ENCODE measurements around the gene PIGX.

The PIGX gene

DNA sequence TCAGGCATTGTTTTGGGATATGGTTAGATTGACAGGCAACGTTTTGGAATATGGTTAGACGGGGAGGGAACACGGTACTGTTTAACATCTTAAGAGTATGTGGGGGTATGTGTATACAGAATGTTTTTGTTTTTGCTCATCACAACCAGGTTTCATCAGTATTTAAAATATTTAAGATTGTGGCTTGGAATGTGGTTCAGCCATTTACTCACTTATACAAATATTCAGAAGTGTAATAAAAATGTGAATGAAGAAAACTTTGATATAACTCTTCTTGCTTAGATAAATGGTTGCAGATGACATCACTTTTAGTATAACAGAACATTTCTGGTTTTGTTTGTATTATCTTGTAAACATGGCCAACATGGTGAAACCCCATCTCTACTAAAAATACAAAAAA, 23.6 kb downstream of the PIGX start:
- peaks cover 9% of the 10 kb centered on the region for H3K79me2 ChIP-seq (ENCODE audit: control insufficient read depth, insufficient read depth, low read length, poor library complexity)
- peaks cover 10% of the 10 kb centered on the region for H3K79me1 ChIP-seq (ENCODE audit: low read length)
- no peak overlapping the region for H4K8ac ChIP-seq (ENCODE audit: low read depth, low read length)
- no peak overlapping the region for H4K91ac ChIP-seq (ENCODE audit: low read depth, low read length)
- no peaks in the 10 kb centered on the region for H3K4me1 ChIP-seq (ENCODE audit: control insufficient read depth in 1 of 2, insufficient read depth in 2 of 2, low read length in 2 of 2)
- H2BK12ac ChIP-seq (ENCODE audit: low read length) = no peak overlapping the region
- H3K9me3 ChIP-seq (ENCODE audit: insufficient read depth, low read depth, low read length) = no peaks in the 10 kb centered on the region
- no peak overlapping the region for H3K4me3 ChIP-seq (ENCODE audit: low read depth, low read length)
- H3K18ac ChIP-seq (ENCODE audit: low read length) = no peak overlapping the region
- no peak overlapping the region for H3K23ac ChIP-seq (ENCODE audit: low read length)
- no peak overlapping the region for H2AFZ ChIP-seq (ENCODE audit: insufficient read depth, low read length, poor library complexity)
- no peak overlapping the region for H2AK5ac ChIP-seq (ENCODE audit: low read length)
- H4K12ac ChIP-seq (ENCODE audit: low read depth, low read length) = no peak overlapping the region
- DNase-seq = peak; percentile 66 to 91
- no peak overlapping the region for H2BK120ac ChIP-seq (ENCODE audit: insufficient read depth, low read length, poor library complexity)
- H3K27me3 ChIP-seq (ENCODE audit: insufficient read depth, low read length) = no peaks in the 10 kb centered on the region
- H3K14ac ChIP-seq (ENCODE audit: low read length) = no peak overlapping the region
- H3K4ac ChIP-seq (ENCODE audit: low read depth, low read length) = no peak overlapping the region
- WGBS (ENCODE audit: extremely low coverage, insufficient coverage, insufficient read length) = no CpG with 5 or more reads among the region's 3 CpGs
- H3K9ac ChIP-seq (ENCODE audit: low read length) = no peak overlapping the region
- H2BK5ac ChIP-seq (ENCODE audit: low read depth, low read length, poor library complexity) = no peak overlapping the region
- peaks cover 0 to 2% of the 10 kb centered on the region in 2 experiments for H3K36me3 ChIP-seq (ENCODE audit: control insufficient read depth in 1 of 2, insufficient read depth in 2 of 2, low read length in 2 of 2)
- no peak overlapping the region for H3K4me2 ChIP-seq (ENCODE audit: low read length)
- no peak overlapping the region for H3K27ac ChIP-seq (ENCODE audit: low read depth, low read length)

- H2AK5ac ChIP-seq (ENCODE audit: low read length) = no peak overlapping the region
- no peak overlapping the region for H2BK5ac ChIP-seq (ENCODE audit: low read depth, low read length, poor library complexity)
- no peak overlapping the region for H3K4me3 ChIP-seq (ENCODE audit: low read depth, low read length)
- H4K12ac ChIP-seq (ENCODE audit: low read depth, low read length) = no peak overlapping the region
- no peak overlapping the region for H4K91ac ChIP-seq (ENCODE audit: low read depth, low read length)
- H2AFZ ChIP-seq (ENCODE audit: insufficient read depth, low read length, poor library complexity) = no peak overlapping the region
- H3K14ac ChIP-seq (ENCODE audit: low read length) = no peak overlapping the region
- H4K8ac ChIP-seq (ENCODE audit: low read depth, low read length) = no peak overlapping the region
- H3K27ac ChIP-seq (ENCODE audit: low read depth, low read length) = no peak overlapping the region
- no peaks in the 10 kb centered on the region for H3K4me1 ChIP-seq (ENCODE audit: control insufficient read depth in 1 of 2, insufficient read depth in 2 of 2, low read length in 2 of 2)
- peaks cover 12% of the 10 kb centered on the region for H3K79me2 ChIP-seq (ENCODE audit: control insufficient read depth, insufficient read depth, low read length, poor library complexity)
- H3K9ac ChIP-seq (ENCODE audit: low read length) = no peak overlapping the region
- no peak overlapping the region for H3K23ac ChIP-seq (ENCODE audit: low read length)
- no peaks in the 10 kb centered on the region for H3K9me3 ChIP-seq (ENCODE audit: insufficient read depth, low read depth, low read length)
- H3K79me1 ChIP-seq (ENCODE audit: low read length) = peaks cover 10% of the 10 kb centered on the region
- no CpG with 5 or more reads among the region's 4 CpGs for WGBS (ENCODE audit: extremely low coverage, insufficient coverage, insufficient read length)
- no peaks in the 10 kb centered on the region for H3K27me3 ChIP-seq (ENCODE audit: insufficient read depth, low read length)
- no peak overlapping the region for H3K4me2 ChIP-seq (ENCODE audit: low read length)
- no peak overlapping the region for H2BK120ac ChIP-seq (ENCODE audit: insufficient read depth, low read length, poor library complexity)
- DNase-seq = peak; percentile 37 to 93
- H3K4ac ChIP-seq (ENCODE audit: low read depth, low read length) = no peak overlapping the region
- H3K18ac ChIP-seq (ENCODE audit: low read length) = no peak overlapping the region
- peaks cover 0 to 2% of the 10 kb centered on the region in 2 experiments for H3K36me3 ChIP-seq (ENCODE audit: control insufficient read depth in 1 of 2, insufficient read depth in 2 of 2, low read length in 2 of 2)
- no peak overlapping the region for H2BK12ac ChIP-seq (ENCODE audit: low read length)
Measured at GRCh38 chr3:196736670-196737374, 24.6 kb downstream of the PIGX start.

DNA sequence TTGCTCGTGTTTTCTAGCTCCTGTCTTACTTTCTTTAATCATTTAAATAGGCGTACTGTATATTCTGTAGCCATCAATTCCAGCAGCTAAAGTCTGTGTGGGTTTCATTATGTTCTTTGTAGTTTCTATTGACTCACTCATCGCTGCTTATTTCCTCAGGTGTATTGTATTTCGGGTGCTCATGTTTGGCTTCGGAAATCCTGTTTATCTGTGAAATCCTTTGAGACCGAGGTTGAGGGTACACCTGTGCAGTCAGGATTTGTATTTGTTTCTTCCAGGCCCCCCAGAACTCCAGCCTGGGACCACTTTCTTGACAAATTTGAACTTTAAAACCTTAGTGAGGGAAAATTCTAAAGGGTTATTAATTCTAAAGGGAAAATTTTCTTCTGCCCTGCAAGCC, 25.5 kb downstream of the PIGX start:
- WGBS (ENCODE audit: extremely low coverage, insufficient coverage, insufficient read length) = no CpG with 5 or more reads among the region's 6 CpGs

GRCh38 chr3:196739671-196740480, 27.7 kb downstream of the PIGX start, which contains the start of gene PAK2:
Gene PAK2 (plus strand): TSS chr3:196739857. CDS start chr3:196782647, 42,790 bp downstream.
- H4K91ac ChIP-seq (ENCODE audit: low read depth, low read length) = peak within 1 kb of the TSS; percentile 91
- DNase-seq = peak; percentile 77 to 86
- peaks cover 10% of the 10 kb centered on the region for H3K79me1 ChIP-seq (ENCODE audit: low read length)
- H3K18ac ChIP-seq (ENCODE audit: low read length) = peak within 1 kb of the TSS; percentile 95
- peak within 1 kb of the TSS; percentile 86 for H4K8ac ChIP-seq (ENCODE audit: low read depth, low read length)
- H3K23ac ChIP-seq (ENCODE audit: low read length) = no peak within 1 kb of the TSS
- H3K4me1 ChIP-seq (ENCODE audit: control insufficient read depth in 1 of 2, insufficient read depth in 2 of 2, low read length in 2 of 2) = no peaks in the 10 kb centered on the region
- WGBS (ENCODE audit: extremely low coverage, insufficient coverage, insufficient read length) = no CpG with 5 or more reads among the region's 86 CpGs
- H3K27me3 ChIP-seq (ENCODE audit: insufficient read depth, low read length) = no peaks in the 10 kb centered on the region
- peak within 1 kb of the TSS; percentile 98 for H3K9ac ChIP-seq (ENCODE audit: low read length)
- peak within 1 kb of the TSS; percentile 73 for H4K12ac ChIP-seq (ENCODE audit: low read depth, low read length)
- H3K9me3 ChIP-seq (ENCODE audit: insufficient read depth, low read depth, low read length) = no peaks in the 10 kb centered on the region
- peak within 1 kb of the TSS; percentile 93 for H3K4me3 ChIP-seq (ENCODE audit: low read depth, low read length)
- H3K27ac ChIP-seq (ENCODE audit: low read depth, low read length) = peak within 1 kb of the TSS; percentile 93
- peak within 1 kb of the TSS; percentile 45 for H2BK12ac ChIP-seq (ENCODE audit: low read length)
- H3K14ac ChIP-seq (ENCODE audit: low read length) = peak within 1 kb of the TSS; percentile 94
- no peaks in the 10 kb centered on the region for H3K36me3 ChIP-seq (ENCODE audit: control insufficient read depth in 1 of 2, insufficient read depth in 2 of 2, low read length in 2 of 2)
- H2BK5ac ChIP-seq (ENCODE audit: low read depth, low read length, poor library complexity) = peak within 1 kb of the TSS; percentile 87
- peak within 1 kb of the TSS; percentile 77 for H2AFZ ChIP-seq (ENCODE audit: insufficient read depth, low read length, poor library complexity)
- peak within 1 kb of the TSS; percentile 98 for H3K4ac ChIP-seq (ENCODE audit: low read depth, low read length)
- H3K79me2 ChIP-seq (ENCODE audit: control insufficient read depth, insufficient read depth, low read length, poor library complexity) = peaks cover 21% of the 10 kb centered on the region
- H2BK120ac ChIP-seq (ENCODE audit: insufficient read depth, low read length, poor library complexity) = peak within 1 kb of the TSS; percentile 94
- peak within 1 kb of the TSS; percentile 77 for H3K4me2 ChIP-seq (ENCODE audit: low read length)
- H2AK5ac ChIP-seq (ENCODE audit: low read length) = peak within 1 kb of the TSS; percentile 13

More for the DNA sequence above, 25.5 kb downstream of the PIGX start:
- Histone ChIP-seq H4K12ac (ENCODE audit: low read depth, low read length) (no peak overlapping the region), H3K27ac (ENCODE audit: low read depth, low read length) (no peak overlapping the region), H3K18ac (ENCODE audit: low read length) (no peak overlapping the region), H3K4me1 (ENCODE audit: control insufficient read depth in 1 of 2, insufficient read depth in 2 of 2, low read length in 2 of 2) (no peaks in the 10 kb centered on the region), H3K27me3 (ENCODE audit: insufficient read depth, low read length) (no peaks in the 10 kb centered on the region), H2BK120ac (ENCODE audit: insufficient read depth, low read length, poor library complexity) (no peak overlapping the region), H3K79me1 (ENCODE audit: low read length) (peaks cover 10% of the 10 kb centered on the region), H3K9me3 (ENCODE audit: insufficient read depth, low read depth, low read length) (no peaks in the 10 kb centered on the region), H3K79me2 (ENCODE audit: control insufficient read depth, insufficient read depth, low read length, poor library complexity) (peaks cover 17% of the 10 kb centered on the region), H2BK12ac (ENCODE audit: low read length) (no peak overlapping the region), H4K8ac (ENCODE audit: low read depth, low read length) (no peak overlapping the region), H3K9ac (ENCODE audit: low read length) (no peak overlapping the region), H2AK5ac (ENCODE audit: low read length) (no peak overlapping the region), H3K4me2 (ENCODE audit: low read length) (no peak overlapping the region), H2BK5ac (ENCODE audit: low read depth, low read length, poor library complexity) (no peak overlapping the region), H2AFZ (ENCODE audit: insufficient read depth, low read length, poor library complexity) (no peak overlapping the region), H3K23ac (ENCODE audit: low read length) (no peak overlapping the region), H3K36me3 (ENCODE audit: control insufficient read depth in 1 of 2, insufficient read depth in 2 of 2, low read length in 2 of 2) (peaks cover 0 to 2% of the 10 kb centered on the region in 2 experiments), H3K14ac (ENCODE audit: low read length) (no peak overlapping the region), H3K4ac (ENCODE audit: low read depth, low read length) (no peak overlapping the region), H4K91ac (ENCODE audit: low read depth, low read length) (no peak overlapping the region), H3K4me3 (ENCODE audit: low read depth, low read length) (no peak overlapping the region)
- DNase-seq = no peak
